Upper lobe of left lung (tissue), 6 donors: ENCODE measurements around the gene ITLN1. TPM values are rescaled to one million over a fixed set of nuclear protein-coding genes. Genes with fewer than 3 reads are reported as not detected.

ENCODE experiments used
- ATAC-seq, 2 donors: fragments of 200-7000 bp; cut with Tn5 transposase; one replicate each; pipeline ENCODE4 v1.9.1; 2022; ENCODE audit warnings: mild to moderate bottlenecking in 2 of 2, moderate library complexity in 2 of 2; ENCODE audit not compliant: low FRiP score in 2 of 2
- DNase-seq, 2 donors: peaks; one replicate each; pipeline ENCODE4 v3.0.0-alpha.2; 2019 to 2020
- H3K27ac ChIP-seq, 4 donors: fragments of 200-600 bp; sonication (generic); one replicate each; pipeline ENCODE4 v1.5.1; 2016 to 2019
- H3K27me3 ChIP-seq, 4 donors: fragments of 200-600 bp; sonication (generic); one replicate each; pipeline ENCODE4 v1.5.1; 2017 to 2019
- H3K36me3 ChIP-seq, 4 donors: fragments of 200-600 bp; sonication (generic); one replicate each; pipeline ENCODE4 v1.5.1; 2016 to 2019
- H3K4me1 ChIP-seq, 4 donors: fragments of 200-600 bp; sonication (generic); one replicate each; pipeline ENCODE4 v1.5.1; 2018 to 2019
- H3K4me3 ChIP-seq, 4 donors: fragments of 200-600 bp; sonication (generic); one replicate each; pipeline ENCODE4 v1.5.1; 2017 to 2019; ENCODE audit warnings: mild to moderate bottlenecking in 2 of 4, moderate library complexity in 1 of 4
- H3K9me3 ChIP-seq, 4 donors: fragments of 200-600 bp; sonication (generic); one replicate each; pipeline ENCODE4 v1.5.1; 2018 to 2019
- CTCF ChIP-seq, 6 experiments: fragments of 450-650 bp in 4 of 6; fragments of 200-600 bp in 2 of 6; sonication (generic) in 2 of 6; IDR thresholded peaks; one replicate each; pipeline ENCODE4 v1.5.1; 2016 to 2019; ENCODE audit warnings: antibody characterized with exemption in 6 of 6
- EP300 ChIP-seq, 4 donors: sonication (generic); formaldehyde crosslinking; IDR thresholded peaks; one replicate each; pipeline ENCODE4 v1.5.1; 2017; ENCODE audit warnings: antibody characterized with exemption in 4 of 4, control low read depth in 2 of 4
- POLR2A ChIP-seq, 4 donors: fragments of 450-650 bp; IDR thresholded peaks; one replicate each; pipeline ENCODE4 v1.5.1; 2016 to 2017; ENCODE audit warnings: antibody characterized with exemption in 4 of 4, mild to moderate bottlenecking in 2 of 4
- POLR2AphosphoS5 ChIP-seq, 2 donors: sonication (generic); formaldehyde crosslinking; IDR thresholded peaks; one replicate each; pipeline ENCODE4 v1.5.1; 2017; ENCODE audit warnings: antibody characterized with exemption in 2 of 2
- WGBS, 2 donors: methylation state at CpG; one replicate each; pipeline ENCODE4 v1.1.5; 2017 to 2018; 5-methylcytosine and 5-hydroxymethylcytosine counted together
- total RNA-seq, 6 donors: library from RNA; depleted of rRNA in 4 of 6; stranded (reverse); fragments of >200 nt in 4 of 6; gene quantifications; one replicate each; pipeline versions ENCODE4 v1.1.0 to v1.2.1, GENCODE V29; 2016 to 2021
- donor health status: DM: no; HTN: no; CAD: no; lungs with moderate emphysema.
- donor health status: DM: no; HTN: yes; CAD: no; lungs with severe emphysema.

ITLN1 gene
- total RNA-seq, 6 donors from 2014 or later, result 1.2 to 28.8 (median 2.2) TPM; not detected in 1

DNA sequence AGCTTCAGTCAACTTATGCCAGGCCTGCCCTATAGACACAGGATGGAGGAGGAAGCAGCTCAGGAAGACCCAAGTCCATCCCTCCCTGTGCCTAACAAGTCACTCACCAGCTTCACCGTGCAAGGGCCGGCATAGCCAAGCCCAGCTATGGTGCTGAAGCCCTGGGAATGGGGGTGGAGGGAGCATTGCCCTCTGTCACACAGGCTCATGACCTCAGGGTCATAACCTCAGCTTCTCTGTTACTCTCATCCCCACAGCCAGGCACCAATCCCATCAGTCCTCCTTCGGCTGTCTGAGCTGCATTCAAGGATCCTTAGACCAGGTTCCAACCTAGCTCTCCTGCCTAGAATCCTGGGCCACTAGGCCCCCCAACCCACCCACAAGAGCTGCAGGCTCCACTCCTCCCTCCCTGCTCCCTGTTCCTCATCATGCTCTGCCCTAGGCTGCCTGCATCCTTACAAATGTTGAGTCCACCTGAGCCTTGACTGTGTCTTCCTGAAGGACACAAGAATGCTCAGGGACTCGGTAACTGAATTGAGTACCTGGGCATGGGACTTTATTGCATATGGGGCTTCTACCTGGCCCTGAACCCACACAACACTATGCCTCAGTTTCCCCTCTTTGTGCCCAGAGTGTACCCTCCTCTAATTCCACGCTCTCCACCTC is 24.0 kb downstream of the ITLN1 start:
- no peaks in the 10 kb centered on the region for H3K36me3 ChIP-seq
- peaks cover 0 to 6% (median 3%) of the 10 kb centered on the region in 4 donors for H3K4me1 ChIP-seq
- ATAC-seq (no peak), DNase-seq (no peak)
- no peaks in the 10 kb centered on the region for H3K27me3 ChIP-seq
- H3K9me3 ChIP-seq, result no peaks in the 10 kb centered on the region
- no peak overlapping the region for H3K27ac ChIP-seq
- H3K4me3 ChIP-seq, result peak overlapping the region in 1 of 4 donors; percentile 2
- 58 to 59% methylated on average over 5 of the region's 5 CpGs for WGBS, 2 donors
- TF ChIP-seq POLR2A (IDR thresholded peaks at IDR 0.05), result no peak
- TF ChIP-seq CTCF (IDR thresholded peaks at IDR 0.05), result no peak
- TF ChIP-seq POLR2AphosphoS5 (IDR thresholded peaks at IDR 0.05), result no peak
- TF ChIP-seq EP300 (IDR thresholded peaks at IDR 0.05), result no peak

- ATAC-seq, result no peak
- DNase-seq, result no peak
- WGBS, 2 donors, result 61 to 84% methylated on average over 5 of the region's 5 CpGs
- Histone ChIP-seq H3K36me3 (no peaks in the 10 kb centered on the region), H3K9me3 (no peaks in the 10 kb centered on the region), H3K4me1 (peaks cover 0 to 6% (median 3%) of the 10 kb centered on the region in 4 donors), H3K4me3 (no peak overlapping the region), H3K27ac (no peak overlapping the region), H3K27me3 (no peaks in the 10 kb centered on the region)
- TF ChIP-seq POLR2AphosphoS5 (IDR thresholded peaks at IDR 0.05) (no peak), POLR2A (IDR thresholded peaks at IDR 0.05) (no peak), CTCF (IDR thresholded peaks at IDR 0.05) (no peak), EP300 (IDR thresholded peaks at IDR 0.05) (no peak)
These were observed 25.8 kb downstream of the ITLN1 start for GRCh38 chr1:160859166-160859565.

- Histone ChIP-seq H3K27ac (no peak overlapping the region), H3K36me3 (no peaks in the 10 kb centered on the region), H3K27me3 (no peaks in the 10 kb centered on the region), H3K9me3 (no peaks in the 10 kb centered on the region), H3K4me1 (peaks cover 0 to 6% (median 3%) of the 10 kb centered on the region in 4 donors), H3K4me3 (no peak overlapping the region)
- ATAC-seq, result no peak
- no peak for TF ChIP-seq EP300 (IDR thresholded peaks at IDR 0.05)
- no peak for TF ChIP-seq POLR2A (IDR thresholded peaks at IDR 0.05)
- no peak for TF ChIP-seq CTCF (IDR thresholded peaks at IDR 0.05)
- TF ChIP-seq POLR2AphosphoS5 (IDR thresholded peaks at IDR 0.05), result no peak
- 69 to 83% methylated on average over 3 of the region's 3 CpGs for WGBS, 2 donors
- DNase-seq, result no peak
These were observed 26.5 kb downstream of the ITLN1 start for GRCh38 chr1:160858507-160858906.

- no peak for TF ChIP-seq POLR2A (IDR thresholded peaks at IDR 0.05)
- TF ChIP-seq POLR2AphosphoS5 (IDR thresholded peaks at IDR 0.05), result no peak
- TF ChIP-seq EP300 (IDR thresholded peaks at IDR 0.05), result no peak
- TF ChIP-seq CTCF (IDR thresholded peaks at IDR 0.05), result no peak
- H3K36me3 ChIP-seq, result no peaks in the 10 kb centered on the region
- H3K9me3 ChIP-seq, result no peaks in the 10 kb centered on the region
- ATAC-seq (no peak), DNase-seq (no peak)
- H3K4me1 ChIP-seq, result peaks cover 0 to 5% (median 2%) of the 10 kb centered on the region in 4 donors
- WGBS, 2 donors, result 23 to 35% methylated on average over 2 to 4 of the region's 4 CpGs
- H3K27me3 ChIP-seq, result no peaks in the 10 kb centered on the region
- no peak overlapping the region for H3K27ac ChIP-seq
- H3K4me3 ChIP-seq, result no peak overlapping the region
These were observed 26.9 kb downstream of the ITLN1 start for GRCh38 chr1:160858097-160858496.
